ENCODE measurements around the gene CCDC85C.

Gene CCDC85C

GRCh38 chr14:99603471-99604277, at the start of gene CCDC85C:
TSS of gene CCDC85C (minus strand) at chr14:99604207. CDS start at chr14:99603959, 248 bp downstream.
- TF ChIP-seq CTCF (conservative IDR thresholded peaks at IDR 0.05; ENCODE audit: low read depth, low read length): no peak
- DNase-seq (ENCODE audit: low read depth): no peak

GRCh38 chr14:99651953-99652746, 48.1 kb upstream of the CCDC85C start:
- TF ChIP-seq CTCF (conservative IDR thresholded peaks at IDR 0.05; ENCODE audit: low read depth, low read length): no peak
- no peak for DNase-seq (ENCODE audit: low read depth)
- no peak overlapping the region for H3K4me3 ChIP-seq (ENCODE audit: low read length)

More at GRCh38 chr14:99603471-99604277, at the start of gene CCDC85C:
- peak within 1 kb of the TSS; percentile 83 for H3K4me3 ChIP-seq (ENCODE audit: low read length)

GRCh38 chr14:99650189-99650588, 46.2 kb upstream of the CCDC85C start:
- no peak for TF ChIP-seq CTCF (conservative IDR thresholded peaks at IDR 0.05; ENCODE audit: low read depth, low read length)
- no peak overlapping the region for H3K4me3 ChIP-seq (ENCODE audit: low read length)
- no peak for DNase-seq (ENCODE audit: low read depth)

GRCh38 chr14:99649643-99650042, 45.6 kb upstream of the CCDC85C start:
- no peak overlapping the region for H3K4me3 ChIP-seq (ENCODE audit: low read length)
- no peak for TF ChIP-seq CTCF (conservative IDR thresholded peaks at IDR 0.05; ENCODE audit: low read depth, low read length)
- DNase-seq (ENCODE audit: low read depth): no peak

GRCh38 chr14:99649219-99649618, 45.2 kb upstream of the CCDC85C start:
- DNase-seq (ENCODE audit: low read depth): peak; percentile 52
- no peak overlapping the region for H3K4me3 ChIP-seq (ENCODE audit: low read length)
- TF ChIP-seq CTCF (conservative IDR thresholded peaks at IDR 0.05; ENCODE audit: low read depth, low read length): no peak

- TF ChIP-seq CTCF (conservative IDR thresholded peaks at IDR 0.05; ENCODE audit: low read depth, low read length): no peak
- DNase-seq (ENCODE audit: low read depth): no peak
- H3K4me3 ChIP-seq (ENCODE audit: low read length): no peak overlapping the region
Measured at GRCh38 chr14:99648027-99648784, 44.2 kb upstream of the CCDC85C start.
